Brain microvascular endothelial cell (primary cell): ENCODE measurements around the gene AUH.
"Not testable (repeated sequence)": the region's sequence is repeated elsewhere in the genome, so short reads cannot be mapped to it uniquely, and the experiment has no call there.

ENCODE experiments used
- DNase-seq: peaks from one replicate; pipeline ENCODE4 v3.0.0-alpha.2; 2020
- H3K27ac ChIP-seq: fragments of 250-450 bp; sonication (Bioruptor Pico); 2 replicates; pipeline ENCODE4 v1.5.1; 2020; ENCODE audit warnings: mild to moderate bottlenecking, moderate library complexity
- H3K27me3 ChIP-seq: fragments of 250-450 bp; sonication (Bioruptor Pico); replicated peaks from 2 replicates; pipeline ENCODE4 v1.5.1; 2020; ENCODE audit warnings: mild to moderate bottlenecking
- H3K36me3 ChIP-seq: fragments of 250-450 bp; sonication (Bioruptor Pico); replicated peaks from 2 replicates; pipeline ENCODE4 v1.5.1; 2020; ENCODE audit warnings: mild to moderate bottlenecking
- H3K4me3 ChIP-seq: 2 replicates; pipeline ENCODE4 v1.5.1; 2011; ENCODE audit warnings: low read depth, mild to moderate bottlenecking, control low read depth, low read length, moderate library complexity
- CTCF ChIP-seq: IDR thresholded peaks from 2 replicates; pipeline ENCODE4 v1.5.1; 2011; ENCODE audit warnings: low read depth, mild to moderate bottlenecking, moderate library complexity, low read length, control low read depth, inconsistent platforms; ENCODE audit errors: missing control alignments
- in situ Hi-C: cut with HindIII; loops from 2 replicates; pipeline ENCODE4 v1.10.0; 2017; ENCODE audit warnings: low sequenced_read_pairs, low pct_ligation_motif_present

Gene AUH

GRCh38 chr9:91393826-91394225 is 32.1 kb upstream of the AUH start:
- Histone ChIP-seq H3K36me3 (no peaks in the 10 kb centered on the region), H3K27me3 (no peaks in the 10 kb centered on the region), H3K27ac (no peak overlapping the region), H3K4me3 (no peak overlapping the region)
- no peak for DNase-seq
- in situ Hi-C loops = no loop called here
- no peak for TF ChIP-seq CTCF

GRCh38 chr9:91392435-91392834 is 30.7 kb upstream of the AUH start:
- Histone ChIP-seq H3K4me3 (no peak overlapping the region), H3K27ac (no peak overlapping the region), H3K27me3 (no peaks in the 10 kb centered on the region), H3K36me3 (no peaks in the 10 kb centered on the region)
- in situ Hi-C loops = no loop called here
- no peak for DNase-seq
- no peak for TF ChIP-seq CTCF

GRCh38 chr9:91391818-91392217 is 30.1 kb upstream of the AUH start:
- Histone ChIP-seq H3K36me3 (no peaks in the 10 kb centered on the region), H3K4me3 (no peak overlapping the region), H3K27me3 (no peaks in the 10 kb centered on the region), H3K27ac (no peak overlapping the region)
- in situ Hi-C loops = no loop called here
- TF ChIP-seq CTCF = no peak
- DNase-seq = no peak

GRCh38 chr9:91391412-91391811 is 29.7 kb upstream of the AUH start:
- Histone ChIP-seq H3K4me3 (no peak overlapping the region), H3K27me3 (no peaks in the 10 kb centered on the region), H3K27ac (no peak overlapping the region), H3K36me3 (no peaks in the 10 kb centered on the region)
- DNase-seq = no peak
- TF ChIP-seq CTCF = no peak
- in situ Hi-C loops = no loop called here

GRCh38 chr9:91389686-91390085 is 28.0 kb upstream of the AUH start:
- H3K4me3 ChIP-seq, DNase-seq, in situ Hi-C loops, H3K27me3 ChIP-seq, H3K36me3 ChIP-seq, H3K27ac ChIP-seq: not testable (repeated sequence)

- in situ Hi-C loops = no loop called here
- no peak for TF ChIP-seq CTCF
- DNase-seq = no peak
Measured at GRCh38 chr9:91386765-91387164, 25.0 kb upstream of the AUH start.

More at GRCh38 chr9:91386765-91387164, 25.0 kb upstream of the AUH start:
- H3K4me3 ChIP-seq = no peak overlapping the region
- H3K27me3 ChIP-seq = no peaks in the 10 kb centered on the region
- no peak overlapping the region for H3K27ac ChIP-seq
- H3K36me3 ChIP-seq = no peaks in the 10 kb centered on the region
